H9 (cell line): ENCODE results near the gene MMEL1. TPM values are rescaled to one million over a fixed set of nuclear protein-coding genes. Genes with fewer than 3 reads are reported as not detected.
"Not testable (repeated sequence)": the region's sequence is repeated elsewhere in the genome, so short reads cannot be mapped to it uniquely, and the experiment has no call there.

Experiments
- DNase-seq: peaks from one replicate; pipeline ENCODE4 v3.0.0-alpha.2; 2017
- H2AFZ ChIP-seq: one replicate; pipeline ENCODE4 v1.6.1; 2013; ENCODE audit warnings: mild to moderate bottlenecking, low read length, control low read depth, moderate library complexity
- H2AK5ac ChIP-seq: 2 replicates; pipeline ENCODE4 v1.6.1; 2013; ENCODE audit warnings: low read length, control low read depth, mixed read lengths; ENCODE audit not compliant: insufficient read length
- H2BK120ac ChIP-seq: one replicate; pipeline ENCODE4 v1.6.1; 2013; ENCODE audit warnings: low read depth, mild to moderate bottlenecking, low read length, control low read depth, inconsistent platforms; ENCODE audit not compliant: poor library complexity, severe bottlenecking
- H2BK12ac ChIP-seq: 2 replicates; pipeline ENCODE4 v1.6.1; 2013; ENCODE audit warnings: low read length, control low read depth, mixed read lengths, low read depth; ENCODE audit not compliant: insufficient read length
- H2BK15ac ChIP-seq: 2 replicates; pipeline ENCODE4 v1.6.1; 2013; ENCODE audit warnings: low read depth, low read length, control low read depth
- H2BK20ac ChIP-seq: one replicate; pipeline ENCODE4 v1.6.1; 2013; ENCODE audit warnings: low read depth, mild to moderate bottlenecking, low read length, control low read depth, inconsistent platforms; ENCODE audit not compliant: poor library complexity, severe bottlenecking
- H2BK5ac ChIP-seq: 2 replicates; pipeline ENCODE4 v1.6.1; 2013; ENCODE audit warnings: low read length, control low read depth, mixed read lengths; ENCODE audit not compliant: insufficient read length
- H3K14ac ChIP-seq: 2 replicates; pipeline ENCODE4 v1.6.1; 2013; ENCODE audit warnings: low read length, control low read depth; ENCODE audit not compliant: insufficient read depth
- H3K18ac ChIP-seq: 2 replicates; pipeline ENCODE4 v1.6.1; 2013; ENCODE audit warnings: low read depth, mild to moderate bottlenecking, mixed read lengths, low read length, control low read depth; ENCODE audit not compliant: insufficient read length
- H3K23ac ChIP-seq: 2 replicates; pipeline ENCODE4 v1.6.1; 2013; ENCODE audit warnings: low read length, control low read depth, mixed read lengths, low read depth; ENCODE audit not compliant: insufficient read length
- H3K23me2 ChIP-seq: 2 replicates; pipeline ENCODE4 v1.6.1; 2013; ENCODE audit warnings: low read depth, mild to moderate bottlenecking, mixed read lengths, low read length, control low read depth; ENCODE audit not compliant: insufficient read length, poor library complexity, severe bottlenecking
- H3K27ac ChIP-seq: 2 replicates; pipeline ENCODE4 v1.5.1; 2013; ENCODE audit warnings: low read length, control low read depth, mixed read lengths, low read depth; ENCODE audit not compliant: insufficient read length
- H3K27me3 ChIP-seq: 2 replicates; pipeline ENCODE4 v1.6.1; 2013; ENCODE audit warnings: low read length, control low read depth, inconsistent platforms; ENCODE audit not compliant: insufficient read depth
- H3K4ac ChIP-seq: 2 replicates; pipeline ENCODE4 v1.6.1; 2013; ENCODE audit warnings: low read depth, mild to moderate bottlenecking, control low read depth, inconsistent platforms, low read length, moderate library complexity
- H3K4me1 ChIP-seq: 2 replicates; pipeline ENCODE4 v1.6.1; 2013; ENCODE audit warnings: low read length, control low read depth, inconsistent platforms; ENCODE audit not compliant: insufficient read depth
- H3K4me2 ChIP-seq: 2 replicates; pipeline ENCODE4 v1.6.1; 2013; ENCODE audit warnings: low read length, control low read depth, mixed read lengths; ENCODE audit not compliant: insufficient read length, insufficient read depth
- H3K56ac ChIP-seq: 2 replicates; pipeline ENCODE4 v1.6.1; 2013; ENCODE audit warnings: low read depth, mild to moderate bottlenecking, mixed read lengths, low read length, control low read depth; ENCODE audit not compliant: insufficient read length
- H3K79me1 ChIP-seq: 2 replicates; pipeline ENCODE4 v1.6.1; 2013; ENCODE audit warnings: low read depth, mild to moderate bottlenecking, moderate library complexity, low read length, control low read depth, inconsistent platforms; ENCODE audit not compliant: insufficient read depth, poor library complexity, severe bottlenecking
- H3K79me2 ChIP-seq: 2 replicates; pipeline ENCODE4 v1.6.1; 2013; ENCODE audit warnings: low read length, control low read depth, inconsistent platforms; ENCODE audit not compliant: insufficient read depth
- H3K9ac ChIP-seq: 2 replicates; pipeline ENCODE4 v1.6.1; 2013; ENCODE audit warnings: low read length, control low read depth, mixed read lengths; ENCODE audit not compliant: insufficient read length; ENCODE audit errors: extremely low read depth
- H3K9me3 ChIP-seq: one replicate; pipeline ENCODE4 v1.6.1; 2013; ENCODE audit warnings: low read depth, low read length, inconsistent platforms; ENCODE audit not compliant: control insufficient read depth
- H3T11ph ChIP-seq: one replicate; pipeline ENCODE4 v1.6.1; 2013; ENCODE audit warnings: mild to moderate bottlenecking, low read length, control low read depth, inconsistent platforms
- H4K20me1 ChIP-seq: one replicate; pipeline ENCODE4 v1.6.1; 2013; ENCODE audit not compliant: control insufficient read depth, insufficient read length, insufficient read depth
- H4K5ac ChIP-seq: 2 replicates; pipeline ENCODE4 v1.6.1; 2013; ENCODE audit warnings: low read depth, mild to moderate bottlenecking, mixed read lengths, low read length, control low read depth; ENCODE audit not compliant: insufficient read length
- H4K8ac ChIP-seq: replicated peaks from 2 replicates; pipeline ENCODE4 v1.6.1; 2013; ENCODE audit warnings: low read length, control low read depth, mixed read lengths, low read depth; ENCODE audit not compliant: insufficient read length
- H4K91ac ChIP-seq: 2 replicates; pipeline ENCODE4 v1.6.1; 2013; ENCODE audit warnings: low read depth, mild to moderate bottlenecking, moderate library complexity, mixed read lengths, low read length, control low read depth; ENCODE audit not compliant: insufficient read length
- H3K27ac Mint-ChIP-seq, 3 experiments: 2 replicates in 2 of 3; 3 replicates in 1 of 3; pipeline ENCODE4 v1.8.0; 2020 to 2021; ENCODE audit warnings: mixed read lengths in 3 of 3, mild to moderate bottlenecking in 1 of 3, moderate library complexity in 1 of 3
- H3K27me3 Mint-ChIP-seq: 2 replicates; pipeline ENCODE4 v1.8.0; 2021; ENCODE audit warnings: low read depth, mild to moderate bottlenecking, moderate library complexity, mixed read lengths
- H3K36me3 Mint-ChIP-seq, 3 experiments: 2 replicates in 2 of 3; 3 replicates in 1 of 3; pipeline ENCODE4 v1.8.0; 2020 to 2021; ENCODE audit warnings: low read depth in 3 of 3, mixed read lengths in 3 of 3; ENCODE audit not compliant: insufficient read depth in 1 of 3
- H3K4me1 Mint-ChIP-seq, 2 experiments: 2 replicates each; pipeline ENCODE4 v1.8.0; 2020; ENCODE audit warnings: mixed read lengths in 2 of 2
- H3K4me3 Mint-ChIP-seq, 2 experiments: 2 replicates in 1 of 2; 3 replicates in 1 of 2; pipeline ENCODE4 v1.8.0; 2020 to 2021; ENCODE audit warnings: mild to moderate bottlenecking in 2 of 2, mixed read lengths in 2 of 2, moderate library complexity in 1 of 2
- H3K9me3 Mint-ChIP-seq, 2 experiments: 2 replicates in 1 of 2; 3 replicates in 1 of 2; pipeline ENCODE4 v1.8.0; 2020; ENCODE audit warnings: mild to moderate bottlenecking in 2 of 2, mixed read lengths in 2 of 2, moderate library complexity in 1 of 2
- whole genome bisulfite sequencing: extraction: QIAGEN DNeasy Blood & Tissue Kit; methylation state at CpG from one replicate; pipeline ENCODE4 v1.1.7; 2013; ENCODE audit warnings: missing lambda C conversion rate, low lambda C conversion rate, mixed read lengths; ENCODE audit not compliant: insufficient read length; ENCODE audit errors: extremely low coverage; 5-methylcytosine and 5-hydroxymethylcytosine counted together
- total RNA-seq: library from RNA; stranded (reverse); gene quantifications from 2 replicates; pipeline ENCODE4 v1.2.1, GENCODE V29; 2021

Gene MMEL1
- total RNA-seq, 1 experiment from 2014 or later, result 0.42 TPM

DNA sequence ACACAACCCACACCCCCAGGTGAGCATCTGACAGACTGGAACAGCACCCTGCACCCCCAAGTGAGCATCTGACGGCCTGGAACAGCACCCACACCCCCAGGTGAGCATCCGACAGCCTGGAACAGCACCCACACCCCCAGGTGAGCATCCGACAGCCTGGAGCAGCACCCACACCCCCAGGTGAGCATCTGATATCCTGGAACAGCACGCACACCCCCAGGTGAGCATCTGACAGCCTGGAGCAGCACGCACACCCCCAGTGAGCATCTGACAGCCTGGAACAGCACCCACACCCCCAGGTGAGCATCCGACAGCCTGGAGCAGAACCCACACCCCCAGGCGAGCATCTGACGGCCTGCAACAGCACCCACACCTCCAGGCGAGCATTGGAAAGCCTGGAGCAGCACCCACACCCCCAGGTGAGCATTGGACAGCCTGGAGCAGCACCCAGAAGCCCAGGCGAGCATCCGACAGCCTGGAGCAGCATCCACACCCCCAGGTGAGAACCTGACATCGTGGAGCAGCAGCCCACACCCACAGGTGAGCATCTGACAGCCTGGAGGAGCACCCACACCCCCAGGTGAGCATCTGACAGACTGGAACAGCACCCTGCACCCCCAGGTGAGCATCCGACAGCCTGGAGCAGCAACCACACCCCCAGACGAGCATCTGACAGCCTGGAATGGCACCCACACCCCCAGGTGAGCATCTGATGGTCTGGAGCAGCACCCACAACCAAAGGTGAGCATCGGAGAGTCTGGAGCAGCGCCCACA is 19.5 kb upstream of the MMEL1 start:
- not testable (repeated sequence) for H4K8ac ChIP-seq, H4K20me1 ChIP-seq, H3K18ac ChIP-seq, H3K4ac ChIP-seq, H3K4me2 ChIP-seq, H3K27me3 ChIP-seq, H2BK20ac ChIP-seq, H3T11ph ChIP-seq, H2BK120ac ChIP-seq, H4K5ac ChIP-seq, H2AFZ ChIP-seq, DNase-seq, H3K23ac ChIP-seq, H3K4me1 Mint-ChIP-seq, H3K27ac Mint-ChIP-seq, H3K79me2 ChIP-seq, H2AK5ac ChIP-seq, H3K79me1 ChIP-seq, H4K91ac ChIP-seq, H3K56ac ChIP-seq, H2BK12ac ChIP-seq, H3K4me1 ChIP-seq, H2BK5ac ChIP-seq, H3K23me2 ChIP-seq, H2BK15ac ChIP-seq, H3K14ac ChIP-seq, H3K9ac ChIP-seq, H3K27ac ChIP-seq
- H3K36me3 Mint-ChIP-seq, result peaks cover 37 to 44% (median 39%) of the 10 kb centered on the region in 3 experiments
- peaks cover 73 to 80% of the 10 kb centered on the region in 2 experiments for H3K9me3 Mint-ChIP-seq
- peaks cover 86% of the 10 kb centered on the region for H3K9me3 ChIP-seq
- no CpG with 5 or more reads among the region's 16 CpGs for WGBS
- H3K27me3 Mint-ChIP-seq, result peaks cover 20% of the 10 kb centered on the region
- H3K4me3 Mint-ChIP-seq, result peak overlapping the region in 1 of 2 experiments; percentile 13; a peak in 1 of 5 replicates
